BLaER1 (cell line): Measurements from ENCODE around the gene CEP112.

Experiments used
- H3K27ac ChIP-seq: shearing (Covaris generic); formaldehyde crosslinking; 2 replicates; pipeline ENCODE4 v1.8.1; 2022
- H3K27me3 ChIP-seq: shearing (Covaris generic); formaldehyde crosslinking; 2 replicates; pipeline ENCODE4 v1.8.1; 2022
- H3K36me3 ChIP-seq: shearing (Covaris generic); formaldehyde crosslinking; 2 replicates; pipeline ENCODE4 v1.8.1; 2022
- H3K4me1 ChIP-seq: shearing (Covaris generic); formaldehyde crosslinking; 2 replicates; pipeline ENCODE4 v1.8.1; 2022
- H3K4me2 ChIP-seq: shearing (Covaris generic); formaldehyde crosslinking; 2 replicates; pipeline ENCODE4 v1.8.1; 2022
- H3K4me3 ChIP-seq: shearing (Covaris generic); formaldehyde crosslinking; 2 replicates; pipeline ENCODE4 v1.8.1; 2022
- H3K9ac ChIP-seq: shearing (Covaris generic); formaldehyde crosslinking; 2 replicates; pipeline ENCODE4 v1.8.1; 2022
- H3K9me3 ChIP-seq: shearing (Covaris generic); formaldehyde crosslinking; 2 replicates; pipeline ENCODE4 v1.8.1; 2022
- H4K20me1 ChIP-seq: shearing (Covaris generic); formaldehyde crosslinking; 2 replicates; pipeline ENCODE4 v1.8.1; 2022
- Cebpa-rat ChIP-seq: shearing (Covaris generic); IDR thresholded peaks from 2 replicates; pipeline ENCODE4 v1.8.1; 2022

The CEP112 gene

GRCh38 chr17:66002812-66003211 is 189.1 kb downstream of the CEP112 start:
- Histone ChIP-seq H3K27me3 (no peaks in the 10 kb centered on the region), H3K9me3 (no peaks in the 10 kb centered on the region), H3K4me1 (peaks cover 6% of the 10 kb centered on the region; the same call in 1 of the 2 replicates), H3K27ac (no peak overlapping the region), H3K36me3 (peaks cover 8% of the 10 kb centered on the region; the same call in 1 of the 2 replicates), H3K9ac (no peak overlapping the region), H3K4me3 (no peak overlapping the region), H3K4me2 (no peak overlapping the region), H4K20me1 (no peaks in the 10 kb centered on the region)
- TF ChIP-seq Cebpa-rat = no peak

- H3K27ac ChIP-seq = no peak overlapping the region
- no peak overlapping the region for H3K4me2 ChIP-seq
- peaks cover 6% of the 10 kb centered on the region; the same call in 1 of the 2 replicates for H3K4me1 ChIP-seq
- H3K9me3 ChIP-seq = no peaks in the 10 kb centered on the region
- peaks cover 8% of the 10 kb centered on the region; the same call in 1 of the 2 replicates for H3K36me3 ChIP-seq
- H4K20me1 ChIP-seq = no peaks in the 10 kb centered on the region
- no peaks in the 10 kb centered on the region for H3K27me3 ChIP-seq
- TF ChIP-seq Cebpa-rat = no peak
- no peak overlapping the region for H3K9ac ChIP-seq
- H3K4me3 ChIP-seq = no peak overlapping the region
These were observed 189.8 kb downstream of the CEP112 start for GRCh38 chr17:66002063-66002585.

- Histone ChIP-seq H3K9me3 (0 out of 2 replicates have a peak, but pooled peaks cover 4% of the 10 kb centered on the region), H3K4me3 (no peak overlapping the region), H3K4me2 (no peak overlapping the region), H3K9ac (no peak overlapping the region), H3K27me3 (no peaks in the 10 kb centered on the region), H3K27ac (no peak overlapping the region), H3K36me3 (peaks cover 8% of the 10 kb centered on the region; the same call in 1 of the 2 replicates), H4K20me1 (no peaks in the 10 kb centered on the region), H3K4me1 (peaks cover 6% of the 10 kb centered on the region; the same call in 1 of the 2 replicates)
- no peak for TF ChIP-seq Cebpa-rat
These were observed 191.7 kb downstream of the CEP112 start for GRCh38 chr17:66000216-66000615.

DNA sequence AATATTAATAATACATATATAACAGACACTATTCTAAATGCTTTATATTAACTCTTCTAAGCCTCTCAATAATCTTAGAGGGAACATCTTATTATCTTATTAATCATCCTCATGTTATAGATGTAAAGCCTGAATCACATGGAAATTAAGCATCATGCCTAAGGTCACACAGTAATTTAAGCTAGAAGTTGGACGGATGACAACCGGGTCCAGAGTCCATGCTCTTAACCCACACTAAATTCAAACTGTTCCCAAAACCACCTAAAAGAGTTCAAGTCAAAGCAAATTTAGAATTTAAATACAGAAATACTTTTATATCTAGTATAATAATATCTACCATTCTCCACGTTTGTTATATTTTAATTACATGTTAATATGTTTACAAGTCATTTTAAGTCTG is 193.3 kb downstream of the CEP112 start:
- no peak overlapping the region for H3K4me3 ChIP-seq
- 0 out of 2 replicates have a peak, but pooled peaks cover 4% of the 10 kb centered on the region for H3K9me3 ChIP-seq
- peaks cover 8% of the 10 kb centered on the region; the same call in 1 of the 2 replicates for H3K36me3 ChIP-seq
- H3K27me3 ChIP-seq = no peaks in the 10 kb centered on the region
- no peak overlapping the region for H3K9ac ChIP-seq
- H3K4me2 ChIP-seq = no peak overlapping the region
- no peak overlapping the region for H3K27ac ChIP-seq
- peaks cover 6% of the 10 kb centered on the region; the same call in 1 of the 2 replicates for H3K4me1 ChIP-seq
- no peaks in the 10 kb centered on the region for H4K20me1 ChIP-seq
- TF ChIP-seq Cebpa-rat = no peak

GRCh38 chr17:65994679-65995078 is 197.3 kb downstream of the CEP112 start:
- Histone ChIP-seq H4K20me1 (no peaks in the 10 kb centered on the region), H3K9ac (no peak overlapping the region), H3K4me3 (no peak overlapping the region), H3K9me3 (peaks cover 4% of the 10 kb centered on the region; the same call in 1 of the 2 replicates), H3K4me1 (no peaks in the 10 kb centered on the region), H3K4me2 (no peak overlapping the region), H3K27ac (no peak overlapping the region), H3K36me3 (no peaks in the 10 kb centered on the region), H3K27me3 (no peaks in the 10 kb centered on the region)
- TF ChIP-seq Cebpa-rat = no peak

GRCh38 chr17:65994114-65994513 is 197.8 kb downstream of the CEP112 start:
- TF ChIP-seq Cebpa-rat = no peak
- no peak overlapping the region for H3K4me2 ChIP-seq
- no peak overlapping the region for H3K9ac ChIP-seq
- no peak overlapping the region for H3K27ac ChIP-seq
- no peaks in the 10 kb centered on the region for H3K36me3 ChIP-seq
- no peaks in the 10 kb centered on the region for H3K4me1 ChIP-seq
- peaks cover 10% of the 10 kb centered on the region for H3K9me3 ChIP-seq
- H3K4me3 ChIP-seq = no peak overlapping the region
- H4K20me1 ChIP-seq = no peaks in the 10 kb centered on the region
- no peaks in the 10 kb centered on the region for H3K27me3 ChIP-seq

GRCh38 chr17:65990593-65990992 is 201.3 kb downstream of the CEP112 start:
- Histone ChIP-seq H3K36me3 (no peaks in the 10 kb centered on the region), H3K9ac (no peak overlapping the region), H3K27me3 (no peaks in the 10 kb centered on the region), H3K4me1 (no peaks in the 10 kb centered on the region), H3K4me2 (no peak overlapping the region), H3K4me3 (no peak overlapping the region), H3K9me3 (peaks cover 24% of the 10 kb centered on the region), H3K27ac (no peak overlapping the region), H4K20me1 (no peaks in the 10 kb centered on the region)
- no peak for TF ChIP-seq Cebpa-rat

DNA sequence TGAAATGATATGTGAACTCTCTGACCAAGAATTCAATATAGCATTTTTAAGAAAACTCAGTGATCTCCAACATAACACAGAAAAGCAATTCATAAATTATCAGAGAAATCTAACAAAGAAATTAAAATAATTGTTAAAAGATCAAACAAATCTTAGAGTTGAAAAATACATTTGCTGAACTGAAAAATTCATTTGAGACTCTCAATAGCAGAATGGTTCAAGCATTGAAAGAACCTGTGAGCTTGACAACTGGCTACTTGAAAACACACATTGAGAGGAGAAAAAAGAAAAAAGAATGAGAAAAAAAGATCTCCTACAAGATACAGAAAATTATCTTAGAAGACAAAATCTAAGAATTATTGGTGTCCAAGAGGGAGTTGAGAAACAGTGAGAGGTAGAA is 203.5 kb downstream of the CEP112 start:
- H3K4me1 ChIP-seq = no peaks in the 10 kb centered on the region
- no peak overlapping the region for H3K27ac ChIP-seq
- H3K9ac ChIP-seq = no peak overlapping the region
- no peaks in the 10 kb centered on the region for H3K36me3 ChIP-seq
- H3K27me3 ChIP-seq = no peaks in the 10 kb centered on the region
- no peak overlapping the region for H3K4me3 ChIP-seq
- peaks cover 23% of the 10 kb centered on the region for H3K9me3 ChIP-seq
- no peak for TF ChIP-seq Cebpa-rat
- no peaks in the 10 kb centered on the region for H4K20me1 ChIP-seq
- H3K4me2 ChIP-seq = no peak overlapping the region

DNA sequence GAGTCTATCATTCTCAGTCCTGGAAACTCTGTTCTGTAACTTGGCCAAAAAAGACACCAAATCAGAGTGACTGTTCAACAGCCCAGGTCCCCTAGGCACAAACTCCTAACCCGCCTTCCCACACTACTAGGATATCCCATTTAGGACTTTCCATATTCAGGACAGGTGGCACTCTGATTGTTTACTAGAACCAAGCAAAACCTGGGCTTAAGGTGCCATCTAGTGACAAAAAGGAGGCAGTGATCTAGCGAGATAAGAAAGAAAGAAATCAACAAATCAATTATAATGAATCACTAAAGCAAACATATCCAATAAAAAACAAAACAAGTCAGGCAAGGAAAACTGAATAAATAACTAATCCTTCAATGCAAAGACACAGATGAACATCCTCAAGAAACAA is 203.9 kb downstream of the CEP112 start:
- H3K9me3 ChIP-seq = peaks cover 23% of the 10 kb centered on the region
- H3K27ac ChIP-seq = no peak overlapping the region
- no peak for TF ChIP-seq Cebpa-rat
- H3K9ac ChIP-seq = no peak overlapping the region
- H3K4me3 ChIP-seq = no peak overlapping the region
- no peaks in the 10 kb centered on the region for H3K27me3 ChIP-seq
- H3K4me2 ChIP-seq = no peak overlapping the region
- no peaks in the 10 kb centered on the region for H3K4me1 ChIP-seq
- no peaks in the 10 kb centered on the region for H3K36me3 ChIP-seq
- no peaks in the 10 kb centered on the region for H4K20me1 ChIP-seq

DNA sequence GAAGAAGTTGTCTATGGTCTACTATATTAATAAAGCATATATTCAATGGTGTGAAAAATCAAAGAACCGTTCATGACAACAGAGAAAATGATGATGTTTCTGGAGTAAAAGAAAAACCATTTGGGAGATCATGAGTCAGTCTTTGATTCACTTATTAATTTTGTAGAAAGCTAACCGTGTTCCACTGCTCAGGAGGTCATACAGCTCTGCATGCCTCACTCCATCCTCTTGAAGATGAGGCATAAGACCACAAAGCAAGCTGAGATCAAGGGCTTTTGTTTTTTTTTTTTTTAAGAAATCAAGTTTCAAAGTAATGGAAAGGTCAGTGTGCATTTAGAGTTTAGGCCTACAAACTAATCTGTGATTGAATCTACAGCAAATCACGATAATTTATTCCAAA is 206.4 kb downstream of the CEP112 start:
- Histone ChIP-seq H3K27me3 (no peaks in the 10 kb centered on the region), H3K36me3 (no peaks in the 10 kb centered on the region), H3K9me3 (peaks cover 23% of the 10 kb centered on the region), H4K20me1 (no peaks in the 10 kb centered on the region), H3K4me3 (no peak overlapping the region), H3K4me2 (no peak overlapping the region), H3K9ac (no peak overlapping the region), H3K4me1 (no peaks in the 10 kb centered on the region), H3K27ac (no peak overlapping the region)
- TF ChIP-seq Cebpa-rat = no peak

GRCh38 chr17:65984299-65984698 is 207.6 kb downstream of the CEP112 start:
- no peak for TF ChIP-seq Cebpa-rat
- H3K4me2 ChIP-seq = no peak overlapping the region
- H4K20me1 ChIP-seq = no peaks in the 10 kb centered on the region
- peaks cover 19% of the 10 kb centered on the region for H3K9me3 ChIP-seq
- no peak overlapping the region for H3K27ac ChIP-seq
- H3K27me3 ChIP-seq = no peaks in the 10 kb centered on the region
- H3K4me1 ChIP-seq = no peaks in the 10 kb centered on the region
- H3K36me3 ChIP-seq = no peaks in the 10 kb centered on the region
- H3K9ac ChIP-seq = no peak overlapping the region
- no peak overlapping the region for H3K4me3 ChIP-seq
